ES-I3 (cell line): ENCODE data around the gene SAG.

Source experiments
- H3K36me3 ChIP-seq: 2 replicates; pipeline ENCODE4 v1.6.1; 2013; ENCODE audit warnings: mild to moderate bottlenecking, low read length, control low read depth, moderate library complexity; ENCODE audit not compliant: insufficient read depth
- H3K4me1 ChIP-seq: 2 replicates; pipeline ENCODE4 v1.6.1; 2013; ENCODE audit warnings: mild to moderate bottlenecking, control low read depth, low read length; ENCODE audit not compliant: insufficient read depth
- H3K9ac ChIP-seq: 2 replicates; pipeline ENCODE4 v1.6.1; 2013; ENCODE audit warnings: low read depth, mild to moderate bottlenecking, low read length, moderate library complexity
- H3K9me3 ChIP-seq: 2 replicates; pipeline ENCODE4 v1.6.1; 2013; ENCODE audit warnings: mild to moderate bottlenecking, low read length, moderate library complexity; ENCODE audit not compliant: control insufficient read depth, insufficient read depth

The SAG gene

GRCh38 chr2:233275223-233275622 is 32.4 kb upstream of the SAG start:
- H3K9me3 ChIP-seq, result no peaks in the 10 kb centered on the region
- no peak overlapping the region for H3K9ac ChIP-seq
- H3K36me3 ChIP-seq, result peaks cover 71% of the 10 kb centered on the region
- H3K4me1 ChIP-seq, result no peaks in the 10 kb centered on the region

GRCh38 chr2:233278921-233279320 is 28.7 kb upstream of the SAG start:
- Histone ChIP-seq H3K9ac (no peak overlapping the region), H3K36me3 (peaks cover 60% of the 10 kb centered on the region), H3K9me3 (no peaks in the 10 kb centered on the region), H3K4me1 (no peaks in the 10 kb centered on the region)

DNA sequence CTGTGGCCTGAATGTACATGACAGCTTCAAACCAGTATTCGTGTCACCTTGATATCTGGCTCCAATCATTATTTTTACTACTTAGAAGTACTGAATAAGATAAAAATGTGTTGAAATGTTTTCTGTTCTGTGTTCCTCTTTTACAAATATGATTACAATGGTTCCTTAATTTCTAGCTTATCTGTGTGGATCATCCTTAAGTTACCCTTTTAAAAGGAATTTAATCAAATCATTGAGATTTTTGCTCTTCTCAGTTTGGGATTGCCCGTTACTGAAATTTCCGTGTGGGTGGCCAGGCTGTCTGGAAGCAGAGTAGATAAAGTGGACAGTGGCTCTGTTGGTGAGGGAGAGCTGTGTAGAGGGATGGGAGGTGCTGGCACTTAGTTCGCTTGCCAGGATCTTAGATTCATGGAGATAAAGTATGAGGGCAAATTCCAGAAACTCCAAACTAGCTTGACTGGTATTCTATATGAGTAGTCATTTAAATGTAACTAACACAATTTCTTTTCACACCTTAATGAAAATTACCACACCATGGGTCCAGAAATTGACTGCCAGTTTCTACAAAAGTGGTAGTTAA is 27.4 kb upstream of the SAG start:
- no peaks in the 10 kb centered on the region for H3K4me1 ChIP-seq
- no peaks in the 10 kb centered on the region for H3K9me3 ChIP-seq
- H3K36me3 ChIP-seq, result peaks cover 48% of the 10 kb centered on the region
- H3K9ac ChIP-seq, result no peak overlapping the region

DNA sequence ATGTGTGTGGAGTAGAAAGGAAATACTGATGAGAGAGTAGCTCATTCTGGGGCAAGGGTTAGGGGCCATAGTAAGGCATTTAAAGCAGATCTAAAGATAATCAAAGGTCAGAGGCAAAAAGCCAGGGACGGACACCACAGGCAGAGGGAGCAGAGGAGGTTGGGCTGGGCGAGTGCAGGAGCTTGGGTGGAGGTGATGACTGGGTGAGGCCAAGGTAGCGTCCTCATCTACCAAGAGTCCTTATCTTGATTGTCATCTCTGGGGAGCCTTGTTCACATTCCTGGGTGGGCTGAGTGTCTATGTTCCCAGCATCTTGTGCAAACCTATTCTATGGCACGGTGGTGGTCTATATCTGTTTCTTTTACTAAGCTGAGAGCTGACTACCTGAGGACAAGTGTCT is 26.1 kb upstream of the SAG start:
- no peaks in the 10 kb centered on the region for H3K9me3 ChIP-seq
- no peak overlapping the region for H3K9ac ChIP-seq
- no peaks in the 10 kb centered on the region for H3K4me1 ChIP-seq
- H3K36me3 ChIP-seq, result peaks cover 48% of the 10 kb centered on the region

GRCh38 chr2:233281992-233282603 is 25.5 kb upstream of the SAG start:
- H3K9me3 ChIP-seq, result no peaks in the 10 kb centered on the region
- peaks cover 48% of the 10 kb centered on the region for H3K36me3 ChIP-seq
- H3K9ac ChIP-seq, result no peak overlapping the region
- H3K4me1 ChIP-seq, result no peaks in the 10 kb centered on the region

GRCh38 chr2:233285921-233286320 is 21.7 kb upstream of the SAG start:
- Histone ChIP-seq H3K9ac (no peak overlapping the region), H3K36me3 (peaks cover 39% of the 10 kb centered on the region), H3K4me1 (no peaks in the 10 kb centered on the region), H3K9me3 (no peaks in the 10 kb centered on the region)

- peaks cover 47% of the 10 kb centered on the region for H3K36me3 ChIP-seq
- no peak overlapping the region for H3K9ac ChIP-seq
- no peaks in the 10 kb centered on the region for H3K4me1 ChIP-seq
- no peaks in the 10 kb centered on the region for H3K9me3 ChIP-seq
Observed at GRCh38 chr2:233287871-233288270, 19.7 kb upstream of the SAG start.

- Histone ChIP-seq H3K4me1 (no peaks in the 10 kb centered on the region), H3K9me3 (no peaks in the 10 kb centered on the region), H3K9ac (no peak overlapping the region), H3K36me3 (peaks cover 44% of the 10 kb centered on the region)
Observed at GRCh38 chr2:233288663-233289062, 19.0 kb upstream of the SAG start.

GRCh38 chr2:233289648-233290047 is 18.0 kb upstream of the SAG start:
- no peaks in the 10 kb centered on the region for H3K4me1 ChIP-seq
- no peaks in the 10 kb centered on the region for H3K9me3 ChIP-seq
- H3K36me3 ChIP-seq, result peaks cover 44% of the 10 kb centered on the region
- no peak overlapping the region for H3K9ac ChIP-seq

DNA sequence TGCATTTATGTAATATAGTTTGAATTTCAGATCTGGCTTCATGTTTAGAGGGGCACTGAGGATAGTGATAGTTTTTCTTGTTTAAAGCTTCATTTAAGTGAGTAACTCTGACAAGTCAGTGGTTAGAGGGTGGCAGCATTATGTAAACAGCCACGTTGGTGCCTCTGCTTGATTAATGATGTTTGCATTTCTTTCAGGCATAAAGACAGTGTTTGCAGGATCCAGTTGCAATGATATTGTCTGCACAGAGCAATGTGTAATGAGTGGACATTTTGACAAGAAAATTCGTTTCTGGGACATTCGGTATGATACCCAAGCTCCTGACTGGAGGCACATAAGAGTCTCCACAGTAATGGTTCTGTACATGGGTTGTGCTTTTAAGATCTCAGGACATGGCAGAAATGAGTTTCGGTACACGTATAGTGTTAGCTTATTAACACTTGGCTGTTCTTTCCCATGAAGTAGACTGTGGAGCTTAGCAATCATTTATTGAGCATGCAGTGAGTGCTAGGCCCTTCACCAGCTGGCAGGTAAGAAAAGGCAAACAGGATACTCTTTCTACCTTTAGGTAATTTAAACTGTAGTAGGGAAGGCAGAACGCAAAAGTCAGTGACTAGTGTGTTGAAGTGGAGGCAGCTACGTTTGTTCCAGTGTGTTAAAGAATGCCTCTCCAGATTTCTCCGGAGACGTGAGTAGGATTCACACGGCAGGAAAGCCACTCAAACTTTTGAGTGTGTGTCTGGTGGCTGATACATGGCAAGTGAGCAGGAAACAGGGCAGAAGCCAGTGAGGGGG is 17.4 kb upstream of the SAG start:
- H3K9me3 ChIP-seq, result no peaks in the 10 kb centered on the region
- no peaks in the 10 kb centered on the region for H3K4me1 ChIP-seq
- no peak overlapping the region for H3K9ac ChIP-seq
- peaks cover 44% of the 10 kb centered on the region for H3K36me3 ChIP-seq

DNA sequence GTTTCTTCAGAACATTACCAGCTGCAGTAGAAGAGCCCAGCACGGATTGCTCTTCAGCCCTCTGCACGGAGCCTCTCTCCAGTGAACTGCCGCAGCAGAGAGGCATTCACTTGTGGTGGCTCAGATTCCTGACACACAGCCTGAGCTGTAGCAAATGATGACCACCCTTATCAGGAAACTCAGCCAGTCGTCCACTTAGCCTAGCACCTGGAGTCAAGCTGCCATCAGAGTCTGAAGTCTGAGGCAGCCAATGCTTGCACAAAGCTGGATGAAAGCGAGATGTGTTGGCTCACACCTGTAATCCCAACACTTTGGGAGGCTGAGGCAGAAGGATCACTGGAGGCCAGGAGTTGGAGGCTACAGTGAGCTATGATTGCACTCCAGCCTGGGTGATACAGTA is 11.7 kb upstream of the SAG start:
- peaks cover 16% of the 10 kb centered on the region for H3K36me3 ChIP-seq
- H3K9ac ChIP-seq, result no peak overlapping the region
- H3K4me1 ChIP-seq, result peaks cover 5% of the 10 kb centered on the region; the same call in 1 of the 2 replicates
- H3K9me3 ChIP-seq, result no peaks in the 10 kb centered on the region

DNA sequence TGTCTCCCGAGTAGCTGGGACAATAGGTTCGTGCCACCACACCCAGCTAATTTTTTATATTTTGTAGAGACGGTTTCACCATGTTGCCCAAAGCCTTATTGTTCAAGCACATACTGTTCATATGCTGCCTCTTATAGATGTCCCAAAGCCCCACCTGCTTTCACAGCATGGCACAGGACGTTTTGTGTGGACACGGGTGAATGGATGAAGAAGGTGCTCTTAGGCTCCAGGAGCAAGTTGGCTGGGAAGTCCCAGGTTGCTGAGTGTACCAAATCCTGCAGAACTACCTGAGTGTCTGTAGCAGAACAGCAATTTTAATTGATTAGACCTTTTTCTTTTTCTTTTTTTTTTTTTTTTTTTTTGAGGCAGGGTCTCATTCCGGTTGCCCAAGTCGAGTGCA is 10.5 kb upstream of the SAG start:
- no peak overlapping the region for H3K9ac ChIP-seq
- H3K36me3 ChIP-seq, result peaks cover 6% of the 10 kb centered on the region

GRCh38 chr2:233300401-233300800 is 7.2 kb upstream of the SAG start:
- Histone ChIP-seq H3K4me1 (peaks cover 5% of the 10 kb centered on the region; the same call in 1 of the 2 replicates), H3K9ac (no peak overlapping the region), H3K36me3 (no peaks in the 10 kb centered on the region; the same call in 1 of the 2 replicates), H3K9me3 (no peaks in the 10 kb centered on the region)

More for the DNA sequence above, 10.5 kb upstream of the SAG start:
- Histone ChIP-seq H3K4me1 (peaks cover 5% of the 10 kb centered on the region; the same call in 1 of the 2 replicates), H3K9me3 (no peaks in the 10 kb centered on the region)

GRCh38 chr2:233301248-233301647 is 6.4 kb upstream of the SAG start:
- H3K9me3 ChIP-seq, result no peaks in the 10 kb centered on the region
- no peak overlapping the region for H3K9ac ChIP-seq
- H3K4me1 ChIP-seq, result peaks cover 5% of the 10 kb centered on the region; the same call in 1 of the 2 replicates
- H3K36me3 ChIP-seq, result no peaks in the 10 kb centered on the region

DNA sequence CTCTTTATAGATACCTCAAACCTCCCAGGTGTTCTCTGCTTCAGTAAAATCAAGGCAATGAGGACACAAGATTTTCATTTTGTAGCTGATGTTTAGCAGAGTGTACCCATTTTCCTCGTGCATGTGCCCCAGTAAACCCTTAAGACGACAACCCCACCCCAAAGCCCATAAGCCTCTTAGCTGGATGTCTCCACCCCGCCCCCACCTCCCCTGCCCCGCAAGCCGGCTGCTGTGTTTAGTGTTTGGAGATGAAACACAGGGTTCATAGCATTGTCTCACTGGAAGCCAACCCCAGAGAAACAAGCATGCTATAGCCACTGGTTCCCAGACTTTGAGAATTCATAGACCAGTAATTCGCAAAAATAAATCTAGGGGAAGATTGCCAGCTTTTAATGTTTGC is 5.8 kb upstream of the SAG start:
- H3K9me3 ChIP-seq, result no peaks in the 10 kb centered on the region
- H3K4me1 ChIP-seq, result peaks cover 5% of the 10 kb centered on the region; the same call in 1 of the 2 replicates
- no peaks in the 10 kb centered on the region for H3K36me3 ChIP-seq
- no peak overlapping the region for H3K9ac ChIP-seq
